Colonic mucosa (tissue), 4 donors: ENCODE results near the gene RINT1. TPM values are rescaled to one million over a fixed set of nuclear protein-coding genes. Genes with fewer than 3 reads are reported as not detected.

ENCODE experiments used
- DNase-seq: peaks from one replicate; pipeline ENCODE4 v3.0.0-alpha.2; 2020
- H3K27ac ChIP-seq: fragments of 200-600 bp; one replicate; pipeline ENCODE4 v1.8.0; 2021
- H3K27me3 ChIP-seq: fragments of 200-600 bp; one replicate; pipeline ENCODE4 v1.8.0; 2021
- H3K36me3 ChIP-seq: fragments of 200-600 bp; one replicate; pipeline ENCODE4 v1.8.0; 2021
- H3K4me1 ChIP-seq: fragments of 200-600 bp; one replicate; pipeline ENCODE4 v1.8.0; 2021; ENCODE audit warnings: mild to moderate bottlenecking
- H3K4me3 ChIP-seq: fragments of 200-600 bp; one replicate; pipeline ENCODE4 v1.8.0; 2021
- H3K9ac ChIP-seq, 2 donors: one replicate each; pipeline ENCODE4 v1.7.0; 2013; ENCODE audit warnings: control low read depth in 2 of 2, low read depth in 2 of 2, low read length in 2 of 2
- H3K9me3 ChIP-seq: fragments of 200-600 bp; one replicate; pipeline ENCODE4 v1.8.0; 2021
- intact Hi-C: fragments of 100-400 bp; cut with DNase I; formaldehyde crosslinking; loops from one replicate; pipeline ENCODE4 v1.14.1; 2022
- total RNA-seq, 2 donors: library from RNA; stranded (reverse); fragmentation: NEBNext Ultra II Directional in 1 of 2; extraction: Animal tissue kit (Norgen Biotek cat#: 25700) in 1 of 2; gene quantifications; one replicate each; pipeline ENCODE4 v1.2.1, GENCODE V29; 2021
- TF ChIP-seq, protein P1 (sequence below): fragments of 200-600 bp; IDR thresholded peaks from one replicate; pipeline ENCODE4 v1.8.0; 2022; ENCODE audit warnings: antibody characterized with exemption, mild to moderate bottlenecking
- donor health status: healthy.
- donor health status: DM: no; HTN: no; CAD: no.
- donor health status: DM: no; HTN: no; CAD: no.

RINT1 gene
- total RNA-seq, 2 donors from 2014 or later, result 13.4 to 17.2 TPM

DNA sequence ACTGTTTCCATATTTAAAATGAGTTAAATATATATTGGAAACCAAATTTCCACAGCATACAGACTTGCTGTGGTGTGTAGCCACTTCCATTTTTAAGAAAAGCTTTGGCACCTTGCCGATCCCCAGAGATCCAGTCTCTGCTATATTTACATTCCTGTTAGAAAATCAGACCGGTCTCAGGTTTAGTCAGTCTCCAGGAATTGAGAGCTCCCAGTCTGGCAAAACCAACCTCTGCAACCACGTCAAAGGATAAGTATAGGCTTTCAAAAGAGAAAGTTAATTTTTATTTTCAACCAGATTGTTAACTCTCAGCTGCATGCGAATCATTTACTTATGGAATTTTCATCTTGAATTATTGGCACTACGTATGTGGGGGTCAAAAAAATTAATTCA, 38.1 kb upstream of the RINT1 start:
- Histone ChIP-seq H3K4me3 (no peak overlapping the region), H3K27me3 (no peaks in the 10 kb centered on the region), H3K9ac (no peak overlapping the region), H3K9me3 (no peaks in the 10 kb centered on the region), H3K4me1 (no peaks in the 10 kb centered on the region), H3K27ac (no peak overlapping the region), H3K36me3 (no peaks in the 10 kb centered on the region)
- intact Hi-C loops, result no loop called here
- DNase-seq, result no peak
- TF ChIP-seq, protein P1, sequence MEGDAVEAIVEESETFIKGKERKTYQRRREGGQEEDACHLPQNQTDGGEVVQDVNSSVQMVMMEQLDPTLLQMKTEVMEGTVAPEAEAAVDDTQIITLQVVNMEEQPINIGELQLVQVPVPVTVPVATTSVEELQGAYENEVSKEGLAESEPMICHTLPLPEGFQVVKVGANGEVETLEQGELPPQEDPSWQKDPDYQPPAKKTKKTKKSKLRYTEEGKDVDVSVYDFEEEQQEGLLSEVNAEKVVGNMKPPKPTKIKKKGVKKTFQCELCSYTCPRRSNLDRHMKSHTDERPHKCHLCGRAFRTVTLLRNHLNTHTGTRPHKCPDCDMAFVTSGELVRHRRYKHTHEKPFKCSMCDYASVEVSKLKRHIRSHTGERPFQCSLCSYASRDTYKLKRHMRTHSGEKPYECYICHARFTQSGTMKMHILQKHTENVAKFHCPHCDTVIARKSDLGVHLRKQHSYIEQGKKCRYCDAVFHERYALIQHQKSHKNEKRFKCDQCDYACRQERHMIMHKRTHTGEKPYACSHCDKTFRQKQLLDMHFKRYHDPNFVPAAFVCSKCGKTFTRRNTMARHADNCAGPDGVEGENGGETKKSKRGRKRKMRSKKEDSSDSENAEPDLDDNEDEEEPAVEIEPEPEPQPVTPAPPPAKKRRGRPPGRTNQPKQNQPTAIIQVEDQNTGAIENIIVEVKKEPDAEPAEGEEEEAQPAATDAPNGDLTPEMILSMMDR, result no peak

DNA sequence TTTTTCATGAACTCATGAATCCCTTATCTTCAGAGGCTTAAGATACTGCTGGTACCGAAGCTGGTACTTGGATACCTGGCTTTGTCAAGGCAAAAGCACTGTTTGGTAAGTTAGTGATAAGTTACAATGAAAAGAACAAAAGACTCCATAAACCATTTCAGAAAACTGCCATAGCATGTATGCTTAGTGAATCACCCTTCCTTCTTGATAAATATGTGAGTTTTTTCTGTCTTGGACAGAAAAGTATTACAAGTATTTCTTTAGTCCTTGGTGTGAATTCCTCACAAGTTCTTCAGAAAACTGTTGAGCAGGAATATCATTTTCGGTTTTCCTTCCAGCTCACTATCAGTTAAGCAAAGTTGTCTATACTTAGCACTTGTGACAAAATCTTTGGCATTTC, 35.5 kb upstream of the RINT1 start:
- Histone ChIP-seq H3K36me3 (no peaks in the 10 kb centered on the region), H3K27me3 (no peaks in the 10 kb centered on the region), H3K4me3 (no peak overlapping the region), H3K4me1 (no peaks in the 10 kb centered on the region), H3K27ac (no peak overlapping the region), H3K9ac (no peak overlapping the region), H3K9me3 (no peaks in the 10 kb centered on the region)
- DNase-seq, result no peak
- intact Hi-C loops, result no loop called here
- TF ChIP-seq, protein P1, result no peak

DNA sequence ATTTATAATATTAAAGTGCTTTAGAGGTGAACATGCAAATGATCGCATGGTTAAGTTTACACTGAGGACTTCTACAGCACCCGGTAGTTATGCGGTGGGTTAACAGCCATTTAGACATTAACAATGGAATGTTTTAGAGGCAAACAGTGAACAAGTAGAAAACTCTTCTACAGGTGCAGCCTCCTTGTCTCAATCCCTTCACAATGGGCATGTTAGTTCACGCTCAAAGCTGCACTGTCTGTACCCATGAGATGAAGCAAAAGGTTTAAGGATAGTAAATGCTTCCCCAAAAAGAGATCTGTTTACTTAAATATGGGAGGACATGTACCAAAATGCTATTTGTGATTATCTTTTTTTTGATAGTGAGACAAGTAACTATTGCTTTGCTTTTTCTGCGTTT, 35.0 kb upstream of the RINT1 start:
- intact Hi-C loops, result no loop called here
- Histone ChIP-seq H3K36me3 (no peaks in the 10 kb centered on the region), H3K4me3 (no peak overlapping the region), H3K9me3 (no peaks in the 10 kb centered on the region), H3K4me1 (no peaks in the 10 kb centered on the region), H3K9ac (no peak overlapping the region), H3K27ac (no peak overlapping the region), H3K27me3 (no peaks in the 10 kb centered on the region)
- TF ChIP-seq, protein P1, result no peak
- DNase-seq, result no peak

DNA sequence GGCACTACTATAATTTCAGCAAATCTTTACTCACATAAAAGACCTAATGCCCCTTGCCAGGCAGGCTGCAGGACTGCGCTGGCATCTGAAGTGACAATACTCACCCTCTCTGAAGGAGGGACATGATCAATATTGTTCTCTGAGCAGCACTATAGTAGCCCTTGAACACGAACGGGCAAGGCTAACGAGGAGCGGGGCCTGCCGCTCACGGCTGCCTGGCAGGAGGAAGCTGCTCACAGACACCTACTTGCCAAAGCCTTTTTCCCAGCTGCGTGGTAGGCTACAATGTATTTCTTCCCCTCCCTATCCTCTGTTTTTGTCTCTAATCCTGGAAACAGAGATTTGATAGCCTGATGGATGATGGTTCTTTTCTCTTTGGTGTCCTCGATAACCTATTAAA, 29.8 kb upstream of the RINT1 start:
- no peaks in the 10 kb centered on the region for H3K36me3 ChIP-seq
- intact Hi-C loops, result no loop called here

DNA sequence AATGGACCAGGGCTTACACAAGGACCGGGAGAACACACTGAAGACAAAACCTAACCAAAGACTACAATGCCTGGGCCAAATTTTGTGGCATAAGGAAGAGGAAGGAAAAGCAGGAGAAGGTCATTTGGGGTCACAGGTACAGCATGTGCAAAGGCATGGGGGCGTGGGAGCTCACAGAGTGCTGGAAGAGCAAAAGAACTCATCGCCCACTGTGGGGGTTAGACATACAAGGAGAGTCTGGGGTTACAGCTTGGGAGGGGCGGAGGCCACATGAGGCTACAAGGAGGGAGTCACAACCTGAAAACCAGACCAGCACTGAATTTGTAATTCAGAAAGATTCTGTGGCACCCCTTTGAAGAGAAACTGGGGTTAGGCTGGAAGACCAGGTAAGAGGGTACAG, 19.6 kb upstream of the RINT1 start:
- no peak for DNase-seq
- Histone ChIP-seq H3K27me3 (no peaks in the 10 kb centered on the region), H3K4me3 (no peak overlapping the region), H3K27ac (no peak overlapping the region), H3K4me1 (no peaks in the 10 kb centered on the region), H3K36me3 (no peaks in the 10 kb centered on the region), H3K9ac (no peak overlapping the region), H3K9me3 (no peaks in the 10 kb centered on the region)
- TF ChIP-seq, protein P1, result no peak
- intact Hi-C loops, result no loop called here

More for the DNA sequence above, 29.8 kb upstream of the RINT1 start:
- no peak overlapping the region for H3K4me3 ChIP-seq
- H3K27ac ChIP-seq, result no peak overlapping the region
- H3K4me1 ChIP-seq, result no peaks in the 10 kb centered on the region
- no peak for DNase-seq
- H3K9ac ChIP-seq, result no peak overlapping the region
- H3K27me3 ChIP-seq, result no peaks in the 10 kb centered on the region
- H3K9me3 ChIP-seq, result no peaks in the 10 kb centered on the region
- TF ChIP-seq, protein P1, result no peak
